ENCODE data around the gene STPG3.

The STPG3 gene

GRCh38 chr9:137294681-137295237, 43.7 kb downstream of the STPG3 start:
- Histone ChIP-seq H3K27ac (no peak overlapping the region), H3K4me3 (peak overlapping the region in 6 of 7 experiments; percentile 3 to 39 (median 28))

DNA sequence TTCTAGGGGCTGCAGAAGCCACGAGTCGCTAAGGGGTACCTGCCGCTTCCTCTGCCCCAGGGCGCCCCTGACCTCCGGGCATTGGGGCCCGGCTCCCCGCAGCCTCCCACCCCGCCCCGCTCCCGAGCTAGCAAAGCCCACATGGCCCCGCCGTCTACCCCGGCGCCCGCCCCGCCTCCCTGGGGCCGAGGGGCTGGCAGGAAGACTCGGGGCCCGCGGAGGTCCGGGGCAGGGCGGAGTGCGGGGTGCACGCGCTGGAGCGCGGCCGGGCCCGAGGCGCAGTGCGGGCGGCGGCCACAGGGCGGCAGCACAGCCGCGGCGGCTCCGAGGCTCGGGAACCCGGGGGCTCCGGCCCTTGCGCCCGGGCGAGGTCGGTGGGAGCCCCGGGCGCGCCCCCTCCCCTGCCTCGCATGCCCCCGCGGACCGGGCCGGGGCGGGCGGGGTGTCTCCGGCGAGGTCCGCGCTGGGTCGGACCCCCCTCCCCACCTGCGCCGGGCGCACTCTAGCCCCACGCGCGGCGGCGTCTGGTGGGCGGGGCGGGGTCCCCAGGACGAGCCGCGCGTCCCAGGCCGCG, 44.2 kb downstream of the STPG3 start:
- Histone ChIP-seq H3K27ac (peak overlapping the region in 5 of 21 experiments; percentile 34 to 73 (median 61)), H3K4me3 (peak overlapping the region in 6 of 7 experiments; percentile 3 to 39 (median 28))

GRCh38 chr9:137295849-137296669, 45.0 kb downstream of the STPG3 start:
- Histone ChIP-seq H3K4me3 (peak overlapping the region; percentile 3 to 39 (median 25)), H3K27ac (peak overlapping the region in 14 of 21 experiments; percentile 2 to 73 (median 52))

- peak overlapping the region in 2 of 7 experiments; percentile 7 to 30 for H3K4me3 ChIP-seq
- peak overlapping the region in 14 of 21 experiments; percentile 2 to 80 (median 52) for H3K27ac ChIP-seq
Observed at GRCh38 chr9:137296670-137297664, 45.9 kb downstream of the STPG3 start.

DNA sequence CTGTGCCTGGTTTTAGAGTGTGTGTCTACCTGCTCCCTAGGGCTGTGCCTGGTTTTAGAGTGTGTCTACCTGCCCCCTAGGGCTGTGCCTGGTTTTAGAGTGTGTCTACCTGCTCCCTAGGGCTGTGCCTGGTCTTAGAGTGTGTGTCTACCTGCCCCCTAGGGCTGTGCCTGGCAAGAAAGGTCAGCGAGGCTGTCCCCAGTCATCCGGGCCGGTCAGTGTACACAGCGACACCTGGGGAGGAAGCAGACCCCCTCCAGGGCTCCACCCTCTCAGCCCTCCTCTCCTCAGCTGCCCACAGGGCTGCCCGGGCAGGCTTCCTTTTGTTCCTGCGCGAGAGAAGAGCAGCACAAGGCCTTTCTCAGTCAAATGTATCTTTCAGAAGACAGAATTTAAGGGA, 46.9 kb downstream of the STPG3 start:
- Histone ChIP-seq H3K4me3 (no peak overlapping the region), H3K27ac (peak overlapping the region in 9 of 21 experiments; percentile 12 to 80 (median 51))

DNA sequence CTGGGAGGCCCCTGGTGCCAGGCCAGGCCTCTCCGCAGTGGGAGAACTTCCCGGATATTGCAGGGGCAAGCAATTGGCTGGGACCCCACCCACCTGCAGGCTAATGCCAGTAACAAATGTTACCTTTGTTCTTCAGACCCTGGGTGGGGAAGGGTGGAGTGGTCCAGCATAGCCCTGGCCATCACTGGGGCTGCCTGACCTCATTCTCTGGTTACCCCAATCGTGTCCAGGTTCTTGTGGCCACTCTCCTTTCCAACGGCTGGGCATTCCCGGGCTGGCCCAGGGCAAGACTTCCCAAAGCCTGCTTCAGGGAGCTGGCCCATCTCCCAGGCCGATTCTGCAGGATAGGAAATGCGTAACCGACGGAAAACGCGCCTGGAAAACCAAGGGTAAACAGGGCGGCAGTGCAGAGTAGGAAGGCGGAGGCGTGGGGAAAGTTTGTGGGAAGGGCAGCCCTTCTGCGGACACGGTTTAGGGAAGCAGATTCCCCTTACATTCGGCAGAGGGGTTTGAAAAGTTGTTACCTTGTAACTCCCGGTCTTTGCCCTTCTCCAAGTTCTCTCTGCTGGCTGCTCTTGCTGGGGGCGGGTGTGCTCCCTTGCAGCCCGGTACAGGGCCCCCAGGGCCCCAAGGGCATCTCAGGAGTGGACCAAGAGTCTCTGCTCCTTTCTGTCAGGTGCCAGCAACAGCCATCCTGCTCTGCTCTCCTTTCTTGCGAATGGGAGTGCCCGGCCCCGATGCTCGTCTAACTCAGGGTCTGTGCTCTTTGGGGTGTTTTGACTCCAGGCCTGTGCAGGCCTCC, 47.5 kb downstream of the STPG3 start:
- Histone ChIP-seq H3K4me3 (peak overlapping the region in 6 of 7 experiments; percentile 9 to 60 (median 50)), H3K27ac (peak overlapping the region in 10 of 21 experiments; percentile 10 to 80 (median 46))

- H3K4me3 ChIP-seq = peak overlapping the region in 6 of 7 experiments; percentile 9 to 60 (median 50)
- H3K27ac ChIP-seq = peak overlapping the region in 6 of 21 experiments; percentile 10 to 59 (median 36)
Observed at GRCh38 chr9:137299203-137299565, 48.1 kb downstream of the STPG3 start.

- H3K27ac ChIP-seq = peak overlapping the region in 5 of 21 experiments; percentile 26 to 81 (median 59)
- peak overlapping the region; percentile 41 to 60 (median 53) for H3K4me3 ChIP-seq
Observed at GRCh38 chr9:137299938-137300337, 48.9 kb downstream of the STPG3 start.

- peak overlapping the region in 13 of 21 experiments; percentile 4 to 81 (median 59) for H3K27ac ChIP-seq
- H3K4me3 ChIP-seq = peak overlapping the region; percentile 41 to 60 (median 53)
Observed at GRCh38 chr9:137300567-137301080, 49.5 kb downstream of the STPG3 start.

DNA sequence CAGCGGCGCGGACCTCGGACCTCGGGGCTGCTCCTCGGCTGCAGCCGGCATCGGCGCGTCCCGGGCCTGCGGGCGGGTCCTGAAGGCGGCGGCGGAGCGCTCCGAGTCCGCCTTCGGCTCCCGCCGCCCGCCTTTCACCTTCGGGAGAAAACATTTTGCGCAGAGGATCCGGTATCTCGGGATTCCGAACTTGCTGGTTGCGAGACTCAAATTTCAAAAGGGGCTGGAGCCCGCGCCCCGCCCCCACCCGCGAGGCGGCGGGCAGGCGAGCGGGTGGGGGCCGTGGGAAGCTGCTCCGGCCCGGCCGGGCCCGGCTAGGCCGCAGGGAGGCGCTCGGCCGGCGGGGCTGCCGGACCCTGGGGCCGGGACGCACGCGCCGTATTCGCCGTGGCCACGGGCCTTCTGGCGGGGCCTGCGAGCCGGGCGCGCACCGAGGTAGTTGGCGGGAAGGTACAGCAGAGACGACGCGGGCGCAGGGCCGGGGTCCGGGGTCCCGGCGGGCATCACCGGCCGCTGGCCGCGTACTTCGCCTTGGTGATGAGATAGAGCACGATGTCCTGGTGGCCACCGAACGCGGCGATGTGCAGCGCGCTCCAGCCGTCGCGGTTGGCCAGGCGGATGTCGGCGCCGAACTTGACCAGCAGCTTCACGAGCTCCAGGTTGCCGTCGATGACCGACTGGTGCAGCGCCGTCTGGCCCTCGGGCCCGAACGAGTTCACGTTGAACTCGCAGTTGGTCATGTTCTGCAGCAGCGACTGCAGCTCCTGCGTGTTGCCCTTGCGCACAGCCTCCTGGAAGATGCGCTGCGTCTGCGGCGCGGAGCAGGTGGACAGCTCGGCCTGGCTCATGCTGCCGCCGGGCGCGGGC, 50.2 kb downstream of the STPG3 start:
- Histone ChIP-seq H3K27ac (peak overlapping the region in 17 of 21 experiments; percentile 6 to 81 (median 59)), H3K4me3 (peak overlapping the region; percentile 41 to 60 (median 53))

DNA sequence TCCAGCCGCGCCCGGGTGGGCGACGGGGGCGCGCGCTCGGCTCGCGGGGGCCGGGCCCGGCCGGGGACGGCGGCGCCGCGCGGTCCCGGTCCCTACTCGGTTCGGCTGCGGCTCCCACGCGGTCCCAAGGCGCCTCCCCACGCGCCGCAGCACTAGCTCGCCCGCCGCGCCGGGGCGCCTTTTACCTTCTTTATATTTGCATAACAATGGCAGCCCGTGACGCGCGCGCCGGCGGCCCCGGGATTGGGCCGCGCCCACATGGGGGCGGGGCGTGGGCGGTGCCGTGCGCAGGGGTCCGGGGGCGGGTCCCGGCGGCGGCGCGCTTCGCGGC, 51.0 kb downstream of the STPG3 start, which contains the start of gene NRARP:
Gene NRARP, minus strand, starts transcription at position 154 of the 331 bp plus-strand sequence. CDS start 343 bp downstream, outside the sequence.
- peak within 1 kb of the TSS; percentile 41 to 60 (median 53) for H3K4me3 ChIP-seq
- peak within 1 kb of the TSS; percentile 57 to 93 (median 86) for H3K27ac ChIP-seq

GRCh38 chr9:137302449-137303150, 51.5 kb downstream of the STPG3 start:
- Histone ChIP-seq H3K27ac (peak overlapping the region; percentile 57 to 93 (median 86)), H3K4me3 (peak overlapping the region; percentile 36 to 52 (median 44))
